ENCODE data around the gene RAPGEF4.

The RAPGEF4 gene

DNA sequence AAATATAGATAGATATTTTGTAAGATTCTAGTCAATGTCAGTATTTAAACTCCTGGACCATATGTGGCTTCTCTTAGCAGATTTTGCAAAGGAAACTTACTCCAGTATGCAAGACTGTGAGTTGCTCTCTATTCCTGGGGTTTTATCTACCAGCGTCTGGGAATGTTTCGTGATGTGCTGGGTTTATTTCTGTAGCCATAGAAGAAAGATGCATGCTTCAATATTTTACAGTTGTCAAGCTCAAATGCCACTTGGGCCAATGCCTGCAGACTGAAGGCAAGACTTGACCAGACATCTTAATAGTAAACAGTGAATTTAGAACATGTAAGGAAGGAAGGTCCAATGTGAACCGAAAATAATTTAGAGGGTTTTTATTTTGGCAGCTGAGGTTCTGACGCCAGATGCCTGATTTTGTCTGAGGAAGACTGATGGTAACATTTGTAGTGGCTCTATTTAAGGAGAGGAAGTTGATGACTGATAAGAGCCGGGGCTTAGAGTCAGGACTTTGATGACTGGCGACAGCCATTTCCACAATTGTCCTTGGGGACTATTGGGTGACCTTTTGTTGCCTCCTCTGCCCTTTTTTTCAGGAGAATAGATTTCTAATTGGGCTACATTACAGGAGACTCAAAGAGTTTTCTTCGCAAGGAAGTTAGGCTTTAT is 154.3 kb downstream of the RAPGEF4 start:
- TF ChIP-seq, protein P1, sequence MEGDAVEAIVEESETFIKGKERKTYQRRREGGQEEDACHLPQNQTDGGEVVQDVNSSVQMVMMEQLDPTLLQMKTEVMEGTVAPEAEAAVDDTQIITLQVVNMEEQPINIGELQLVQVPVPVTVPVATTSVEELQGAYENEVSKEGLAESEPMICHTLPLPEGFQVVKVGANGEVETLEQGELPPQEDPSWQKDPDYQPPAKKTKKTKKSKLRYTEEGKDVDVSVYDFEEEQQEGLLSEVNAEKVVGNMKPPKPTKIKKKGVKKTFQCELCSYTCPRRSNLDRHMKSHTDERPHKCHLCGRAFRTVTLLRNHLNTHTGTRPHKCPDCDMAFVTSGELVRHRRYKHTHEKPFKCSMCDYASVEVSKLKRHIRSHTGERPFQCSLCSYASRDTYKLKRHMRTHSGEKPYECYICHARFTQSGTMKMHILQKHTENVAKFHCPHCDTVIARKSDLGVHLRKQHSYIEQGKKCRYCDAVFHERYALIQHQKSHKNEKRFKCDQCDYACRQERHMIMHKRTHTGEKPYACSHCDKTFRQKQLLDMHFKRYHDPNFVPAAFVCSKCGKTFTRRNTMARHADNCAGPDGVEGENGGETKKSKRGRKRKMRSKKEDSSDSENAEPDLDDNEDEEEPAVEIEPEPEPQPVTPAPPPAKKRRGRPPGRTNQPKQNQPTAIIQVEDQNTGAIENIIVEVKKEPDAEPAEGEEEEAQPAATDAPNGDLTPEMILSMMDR (IDR thresholded peaks at IDR 0.05; ENCODE audit: control insufficient read depth, extremely low read depth, insufficient read depth): no peak
- no peak overlapping the region for H3K4me3 ChIP-seq (ENCODE audit: low read depth, low read length)
- no peak for DNase-seq (ENCODE audit: low read depth)

DNA sequence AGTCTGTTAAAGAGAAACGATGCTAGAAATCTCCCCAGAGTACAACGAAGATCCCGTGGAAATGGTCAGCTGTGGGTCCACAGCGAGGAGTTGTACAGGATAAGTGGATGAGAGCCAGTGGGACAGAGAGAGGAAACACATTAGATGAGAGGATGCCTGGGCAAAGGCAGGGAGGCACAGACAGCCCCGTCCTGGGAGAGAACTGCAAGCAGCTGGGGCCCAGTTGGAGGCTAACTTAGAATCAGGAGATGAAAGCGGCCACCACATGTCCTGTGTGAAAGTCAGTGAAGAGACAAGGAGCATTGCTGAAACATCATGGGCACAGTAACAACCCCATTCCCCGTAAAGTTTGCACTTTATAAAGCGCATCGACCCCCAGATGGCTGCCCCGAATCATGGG is 157.5 kb downstream of the RAPGEF4 start:
- DNase-seq (ENCODE audit: low read depth): no peak
- TF ChIP-seq, protein P1 (IDR thresholded peaks at IDR 0.05; ENCODE audit: control insufficient read depth, extremely low read depth, insufficient read depth): no peak
- H3K4me3 ChIP-seq (ENCODE audit: low read depth, low read length): no peak overlapping the region

DNA sequence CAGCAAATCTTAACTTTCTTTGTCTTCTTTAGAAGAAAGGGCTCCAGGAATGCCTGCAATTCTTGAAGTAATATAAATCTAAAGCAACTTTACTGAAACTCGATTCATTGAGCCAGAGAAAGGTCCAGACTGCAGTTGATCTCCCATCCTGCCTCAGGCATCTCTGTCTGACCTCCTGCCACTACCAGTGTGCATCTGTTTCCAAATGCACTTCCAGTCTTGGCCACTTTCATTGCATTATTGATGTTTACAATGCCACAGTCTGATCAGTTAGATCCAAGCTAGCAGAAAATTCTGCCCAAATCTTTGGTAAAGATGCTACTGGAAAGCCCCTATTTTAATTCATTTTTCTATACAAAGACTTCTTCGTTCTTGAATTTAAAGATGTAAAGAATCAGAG is 158.0 kb downstream of the RAPGEF4 start:
- no peak overlapping the region for H3K4me3 ChIP-seq (ENCODE audit: low read depth, low read length)
- DNase-seq (ENCODE audit: low read depth): no peak
- TF ChIP-seq, protein P1 (IDR thresholded peaks at IDR 0.05; ENCODE audit: control insufficient read depth, extremely low read depth, insufficient read depth): no peak

DNA sequence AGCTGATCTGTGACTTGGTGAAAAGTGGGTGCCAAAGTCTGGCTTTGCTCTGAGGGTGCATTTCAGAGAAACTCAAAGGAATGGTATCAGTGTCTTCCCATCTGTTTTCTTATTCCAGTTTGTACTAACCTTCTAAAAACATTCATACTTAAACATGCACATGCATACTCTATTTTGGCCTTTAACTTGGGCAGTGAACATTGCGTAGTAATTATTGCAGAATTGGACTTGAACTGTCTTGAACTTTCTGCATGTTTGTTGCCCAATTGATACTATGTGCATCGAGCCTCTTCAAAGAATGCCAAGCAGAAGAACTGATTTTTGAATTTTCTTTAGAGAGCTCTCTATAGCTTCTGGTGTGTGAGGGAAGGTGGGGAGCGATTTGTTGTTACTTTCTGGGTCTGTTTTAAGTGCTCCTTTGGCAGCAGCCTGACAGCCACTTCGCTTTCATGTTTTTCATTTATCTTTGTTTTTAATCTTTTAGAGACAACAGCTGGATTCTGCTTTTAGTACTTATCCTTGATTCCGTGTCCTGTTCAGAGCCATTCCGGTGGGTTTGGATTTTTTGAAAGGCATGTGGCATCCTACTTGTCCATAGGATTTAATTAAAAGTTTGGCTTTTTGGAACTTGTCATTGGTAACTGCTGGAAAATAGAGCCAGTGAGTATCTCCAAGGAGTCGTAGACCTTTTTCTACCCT is 159.2 kb downstream of the RAPGEF4 start:
- TF ChIP-seq, protein P1 (IDR thresholded peaks at IDR 0.05; ENCODE audit: control insufficient read depth, extremely low read depth, insufficient read depth): no peak
- no peak for DNase-seq (ENCODE audit: low read depth)
- no peak overlapping the region for H3K4me3 ChIP-seq (ENCODE audit: low read depth, low read length)

DNA sequence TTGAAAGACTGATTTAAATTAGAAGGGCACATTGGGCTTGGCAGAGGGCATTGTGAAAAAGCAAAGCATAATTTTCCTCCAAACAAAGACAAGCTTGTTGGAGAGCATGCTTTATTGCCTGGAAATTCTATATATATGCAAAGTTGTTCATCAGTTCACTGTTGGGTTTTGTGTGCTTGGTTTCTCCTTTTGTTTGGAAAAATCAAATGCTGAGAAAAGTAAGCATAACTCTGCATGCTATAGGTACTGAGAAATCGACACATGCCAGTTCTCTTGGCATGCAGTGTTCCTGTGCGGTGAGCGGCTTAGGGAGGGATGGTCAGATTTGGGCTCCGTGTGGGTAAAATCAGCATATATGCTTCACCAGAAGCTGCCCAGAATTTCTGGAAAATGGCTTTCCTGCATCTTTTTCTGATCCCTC is 161.0 kb downstream of the RAPGEF4 start:
- no peak for DNase-seq (ENCODE audit: low read depth)
- H3K4me3 ChIP-seq (ENCODE audit: low read depth, low read length): no peak overlapping the region
- TF ChIP-seq, protein P1 (IDR thresholded peaks at IDR 0.05; ENCODE audit: control insufficient read depth, extremely low read depth, insufficient read depth): no peak

DNA sequence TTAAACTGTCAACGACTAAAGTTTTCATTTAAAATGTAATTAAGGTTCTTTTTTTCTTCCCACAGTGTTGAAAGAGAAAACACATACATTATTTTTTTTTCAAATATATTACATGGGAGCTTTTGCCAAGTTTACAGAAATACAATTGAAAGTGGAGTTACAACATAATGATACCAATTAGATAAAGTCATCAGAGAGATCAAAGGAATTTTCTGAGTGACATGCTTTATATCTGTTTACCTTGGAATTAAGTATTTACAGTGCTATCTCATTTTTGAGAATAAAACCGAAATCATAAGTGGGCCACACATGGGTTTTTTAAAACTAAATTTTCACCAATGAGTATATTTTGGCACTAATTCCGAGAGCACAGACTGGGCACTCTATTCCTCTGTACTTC is 165.2 kb downstream of the RAPGEF4 start:
- DNase-seq (ENCODE audit: low read depth): no peak
- H3K4me3 ChIP-seq (ENCODE audit: low read depth, low read length): no peak overlapping the region
- TF ChIP-seq, protein P1 (IDR thresholded peaks at IDR 0.05; ENCODE audit: control insufficient read depth, extremely low read depth, insufficient read depth): no peak
